Osteoblast (primary cell): ENCODE data around the gene PIP5K1B. TPM values are rescaled to one million over a fixed set of nuclear protein-coding genes. Genes with fewer than 3 reads are reported as not detected.

Experiments used
- DNase-seq: peaks from one replicate; pipeline ENCODE4 v3.0.0; 2011; ENCODE audit warnings: low spot score, mixed read lengths; ENCODE audit not compliant: insufficient read length; ENCODE audit errors: missing footprints
- H2AFZ ChIP-seq: 2 replicates; pipeline ENCODE4 v1.6.0; 2011; ENCODE audit warnings: mild to moderate bottlenecking, low read length
- H3K27ac ChIP-seq: 2 replicates; pipeline ENCODE4 v1.5.1; 2011; ENCODE audit warnings: mild to moderate bottlenecking, low read depth, low read length, moderate library complexity
- H3K27me3 ChIP-seq: 2 replicates; pipeline ENCODE4 v1.6.0; 2012; ENCODE audit warnings: mild to moderate bottlenecking, control low read depth, inconsistent platforms, low read length, moderate library complexity; ENCODE audit not compliant: insufficient read depth
- H3K36me3 ChIP-seq: 2 replicates; pipeline ENCODE4 v1.5.1; 2011; ENCODE audit warnings: mild to moderate bottlenecking, low read length, control low read depth, moderate library complexity; ENCODE audit not compliant: insufficient read depth
- H3K4me1 ChIP-seq: 2 replicates; pipeline ENCODE4 v1.5.1; 2011; ENCODE audit warnings: mild to moderate bottlenecking, low read length, control low read depth, moderate library complexity; ENCODE audit not compliant: insufficient read depth
- H3K4me2 ChIP-seq: 2 replicates; pipeline ENCODE4 v1.6.0; 2011; ENCODE audit warnings: mild to moderate bottlenecking, low read length; ENCODE audit not compliant: insufficient read depth
- H3K4me3 ChIP-seq: fragments of 200-600 bp; sonication (generic); 3 replicates; pipeline ENCODE4 v1.5.1; 2012; ENCODE audit warnings: mild to moderate bottlenecking, low read length, inconsistent platforms; ENCODE audit not compliant: insufficient read depth
- H3K79me2 ChIP-seq: 2 replicates; pipeline ENCODE4 v1.6.0; 2012; ENCODE audit warnings: mild to moderate bottlenecking, low read length, control low read depth, inconsistent platforms; ENCODE audit not compliant: insufficient read depth
- H3K9me3 ChIP-seq: 2 replicates; pipeline ENCODE4 v1.5.1; 2011; ENCODE audit warnings: low read depth, low read length, control low read depth
- H4K20me1 ChIP-seq: 2 replicates; pipeline ENCODE4 v1.6.0; 2012; ENCODE audit warnings: mild to moderate bottlenecking, low read length, control low read depth; ENCODE audit not compliant: insufficient read depth
- total RNA-seq: library from RNA; depleted of rRNA; stranded (reverse); fragments of >200 nt; gene quantifications from 2 replicates; pipeline ENCODE4 v1.2.3, GENCODE V29; 2012
- TF ChIP-seq, protein P1 (sequence below): IDR thresholded peaks from 2 replicates; pipeline ENCODE4 v1.5.1; 2011; ENCODE audit warnings: mild to moderate bottlenecking, low read depth, low read length, moderate library complexity; ENCODE audit errors: extremely low read depth

Gene PIP5K1B
- total RNA-seq, 1 donor, result not detected

GRCh38 chr9:68963416-68963815 is 258.4 kb downstream of the PIP5K1B start:
- Histone ChIP-seq H3K27me3 (peaks cover 7% of the 10 kb centered on the region), H3K36me3 (no peaks in the 10 kb centered on the region), H3K27ac (no peak overlapping the region), H4K20me1 (no peaks in the 10 kb centered on the region), H2AFZ (no peak overlapping the region), H3K4me2 (no peak overlapping the region), H3K4me1 (no peaks in the 10 kb centered on the region), H3K9me3 (no peaks in the 10 kb centered on the region), H3K79me2 (no peaks in the 10 kb centered on the region), H3K4me3 (no peak overlapping the region)
- TF ChIP-seq, protein P1, sequence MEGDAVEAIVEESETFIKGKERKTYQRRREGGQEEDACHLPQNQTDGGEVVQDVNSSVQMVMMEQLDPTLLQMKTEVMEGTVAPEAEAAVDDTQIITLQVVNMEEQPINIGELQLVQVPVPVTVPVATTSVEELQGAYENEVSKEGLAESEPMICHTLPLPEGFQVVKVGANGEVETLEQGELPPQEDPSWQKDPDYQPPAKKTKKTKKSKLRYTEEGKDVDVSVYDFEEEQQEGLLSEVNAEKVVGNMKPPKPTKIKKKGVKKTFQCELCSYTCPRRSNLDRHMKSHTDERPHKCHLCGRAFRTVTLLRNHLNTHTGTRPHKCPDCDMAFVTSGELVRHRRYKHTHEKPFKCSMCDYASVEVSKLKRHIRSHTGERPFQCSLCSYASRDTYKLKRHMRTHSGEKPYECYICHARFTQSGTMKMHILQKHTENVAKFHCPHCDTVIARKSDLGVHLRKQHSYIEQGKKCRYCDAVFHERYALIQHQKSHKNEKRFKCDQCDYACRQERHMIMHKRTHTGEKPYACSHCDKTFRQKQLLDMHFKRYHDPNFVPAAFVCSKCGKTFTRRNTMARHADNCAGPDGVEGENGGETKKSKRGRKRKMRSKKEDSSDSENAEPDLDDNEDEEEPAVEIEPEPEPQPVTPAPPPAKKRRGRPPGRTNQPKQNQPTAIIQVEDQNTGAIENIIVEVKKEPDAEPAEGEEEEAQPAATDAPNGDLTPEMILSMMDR, result no peak
- no peak for DNase-seq

DNA sequence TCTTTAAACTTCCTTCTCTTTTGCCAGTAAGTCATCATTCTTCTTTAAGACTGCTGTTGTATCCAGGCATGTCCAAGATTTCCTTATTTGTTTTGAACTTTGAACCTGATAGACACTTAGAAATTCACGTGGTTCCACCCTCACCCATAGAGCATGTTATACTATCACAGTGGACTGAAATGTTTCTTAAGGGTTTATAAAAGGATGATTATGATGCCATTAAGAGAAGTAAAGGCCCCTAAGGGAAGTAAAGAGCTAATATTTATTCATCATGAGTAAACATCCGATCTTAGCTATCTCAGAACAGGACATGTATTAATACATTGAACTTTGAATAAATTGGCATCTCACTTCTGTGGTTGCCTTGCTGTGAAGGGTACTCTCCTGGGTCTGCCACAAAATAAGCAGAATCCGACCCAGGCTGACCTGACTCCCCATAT is 259.1 kb downstream of the PIP5K1B start:
- no peaks in the 10 kb centered on the region for H3K4me1 ChIP-seq
- no peak overlapping the region for H3K27ac ChIP-seq
- peaks cover 7% of the 10 kb centered on the region for H3K27me3 ChIP-seq
- no peaks in the 10 kb centered on the region for H3K36me3 ChIP-seq
- no peak overlapping the region for H2AFZ ChIP-seq
- H3K4me3 ChIP-seq, result no peak overlapping the region
- DNase-seq, result no peak
- TF ChIP-seq, protein P1, result no peak
- H4K20me1 ChIP-seq, result no peaks in the 10 kb centered on the region
- H3K9me3 ChIP-seq, result no peaks in the 10 kb centered on the region
- H3K79me2 ChIP-seq, result no peaks in the 10 kb centered on the region
- no peak overlapping the region for H3K4me2 ChIP-seq

- no peak for DNase-seq
- peaks cover 7% of the 10 kb centered on the region for H3K27me3 ChIP-seq
- no peak overlapping the region for H3K27ac ChIP-seq
- no peaks in the 10 kb centered on the region for H3K36me3 ChIP-seq
- no peaks in the 10 kb centered on the region for H4K20me1 ChIP-seq
- no peaks in the 10 kb centered on the region for H3K4me1 ChIP-seq
- no peak overlapping the region for H3K4me2 ChIP-seq
- no peak overlapping the region for H2AFZ ChIP-seq
- H3K4me3 ChIP-seq, result no peak overlapping the region
- TF ChIP-seq, protein P1, result no peak
- H3K79me2 ChIP-seq, result no peaks in the 10 kb centered on the region
- H3K9me3 ChIP-seq, result no peaks in the 10 kb centered on the region
These were observed 259.7 kb downstream of the PIP5K1B start for GRCh38 chr9:68964765-68965164.

DNA sequence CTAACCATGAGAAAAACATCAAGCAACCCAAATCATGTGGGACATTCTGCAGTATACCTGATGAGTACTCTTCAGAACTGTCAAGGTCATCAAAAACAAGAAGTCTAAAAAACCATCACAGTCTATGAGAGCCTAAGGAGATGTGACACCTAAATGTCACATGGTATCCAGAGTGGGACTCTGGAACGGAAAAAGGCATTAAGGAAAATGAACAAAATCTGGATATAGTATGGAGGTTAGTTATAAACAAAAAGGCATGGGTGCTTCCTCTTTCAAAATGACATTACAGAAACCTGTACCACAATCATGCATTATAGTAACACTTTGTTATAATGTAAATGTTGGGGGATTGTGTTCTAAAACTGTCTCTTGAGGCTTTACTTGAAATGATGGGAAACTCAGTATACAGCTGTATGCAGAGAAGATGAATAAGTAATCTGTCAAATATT is 261.5 kb downstream of the PIP5K1B start:
- Histone ChIP-seq H3K27me3 (peaks cover 7% of the 10 kb centered on the region), H3K4me3 (no peak overlapping the region), H3K79me2 (no peaks in the 10 kb centered on the region), H2AFZ (no peak overlapping the region), H3K27ac (no peak overlapping the region), H3K4me2 (no peak overlapping the region), H3K4me1 (no peaks in the 10 kb centered on the region), H3K9me3 (no peaks in the 10 kb centered on the region), H4K20me1 (no peaks in the 10 kb centered on the region), H3K36me3 (no peaks in the 10 kb centered on the region)
- no peak for DNase-seq
- TF ChIP-seq, protein P1, result no peak
